NT2/D1 (cell line): ENCODE results near the gene COA1.

Experiments used
- SUZ12 ChIP-seq: IDR thresholded peaks from 2 replicates; pipeline ENCODE4 v1.6.1; 2011; ENCODE audit not compliant: insufficient read length, insufficient read depth; ENCODE audit errors: extremely low read depth
- YY1 ChIP-seq: IDR thresholded peaks from 2 replicates; pipeline ENCODE4 v1.6.1; 2011; ENCODE audit not compliant: insufficient read length, insufficient read depth
- ZNF274 ChIP-seq: IDR thresholded peaks from 2 replicates; pipeline ENCODE4 v1.6.1; 2011; ENCODE audit warnings: mild to moderate bottlenecking, low read depth, low read length

DNA sequence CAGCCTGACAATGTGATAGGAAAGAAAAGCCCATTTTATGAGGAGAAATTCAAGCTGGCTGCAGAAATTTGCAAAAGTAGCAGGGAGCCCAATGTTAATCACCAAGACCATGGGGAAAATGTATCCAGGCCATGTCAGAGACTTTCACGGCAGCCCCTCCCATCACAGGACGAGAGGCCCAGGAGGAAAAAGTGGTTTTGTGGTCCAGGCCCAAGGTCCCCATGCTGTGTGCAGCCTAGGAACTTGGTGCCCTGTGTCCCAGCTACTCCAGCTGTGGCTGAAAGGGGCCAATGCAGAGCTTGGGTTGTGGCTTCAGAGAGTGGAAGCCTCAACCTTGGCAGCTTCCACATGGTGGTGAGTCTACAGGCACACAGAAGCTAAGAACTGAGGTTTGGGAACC, 12.7 kb downstream of the COA1 start:
- TF ChIP-seq YY1 (no peak), SUZ12 (no peak), ZNF274 (no peak)
